GM10266 (cell line): ENCODE data around the gene SLC16A12.

Experiments
- DNase-seq: peaks from one replicate; pipeline ENCODE4 v3.0.0; 2012; ENCODE audit errors: extremely low spot score
- TF ChIP-seq, protein P1 (sequence below): IDR thresholded peaks from 2 replicates; pipeline ENCODE4 v1.5.1; 2012; ENCODE audit warnings: mild to moderate bottlenecking, low read depth; ENCODE audit not compliant: control insufficient read depth, insufficient read depth; ENCODE audit errors: missing control alignments

The SLC16A12 gene

DNA sequence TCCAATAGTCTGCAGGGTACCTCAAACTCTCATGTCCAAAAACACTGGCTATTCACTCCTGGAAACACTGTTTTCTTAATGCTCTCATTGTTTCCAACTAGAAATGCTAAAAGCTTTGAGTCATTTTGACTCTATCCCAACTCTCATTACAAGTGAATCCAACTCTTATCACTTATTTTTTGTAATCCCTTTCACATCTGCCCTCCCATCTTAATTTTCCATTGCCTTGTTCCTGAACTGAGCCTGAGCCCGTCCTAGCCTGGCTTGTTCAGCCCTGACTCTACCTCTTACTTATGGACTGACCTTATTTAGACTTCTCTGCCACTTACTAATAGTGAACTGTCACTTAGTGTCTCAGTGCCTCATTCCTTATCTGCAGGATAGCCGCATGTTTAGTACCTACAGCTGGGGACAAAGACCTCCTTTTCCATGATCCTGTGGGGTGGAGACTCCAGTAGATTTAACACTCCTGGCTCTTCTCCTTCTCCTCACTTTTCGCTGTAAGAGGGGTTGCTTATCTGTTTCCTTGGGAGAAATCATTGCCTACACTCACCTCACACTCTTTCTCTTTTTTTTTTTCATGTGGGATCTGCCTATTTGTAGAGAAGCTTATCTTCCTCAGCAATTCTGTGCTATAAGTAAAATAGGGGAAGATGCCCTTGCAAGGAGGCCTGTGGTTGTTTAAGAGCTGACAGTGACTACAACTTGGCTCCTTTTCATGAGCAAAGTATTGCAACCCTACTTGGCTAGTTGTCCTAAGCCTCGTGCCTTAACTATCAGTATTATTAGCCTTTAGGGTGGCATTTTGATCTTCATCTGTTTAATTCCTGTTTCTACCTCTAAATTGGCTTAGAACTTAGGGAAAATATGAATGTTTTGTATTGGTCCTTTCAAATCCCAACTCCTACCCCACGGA lies 56.4 kb downstream of the SLC16A12 start:
- TF ChIP-seq, protein P1, sequence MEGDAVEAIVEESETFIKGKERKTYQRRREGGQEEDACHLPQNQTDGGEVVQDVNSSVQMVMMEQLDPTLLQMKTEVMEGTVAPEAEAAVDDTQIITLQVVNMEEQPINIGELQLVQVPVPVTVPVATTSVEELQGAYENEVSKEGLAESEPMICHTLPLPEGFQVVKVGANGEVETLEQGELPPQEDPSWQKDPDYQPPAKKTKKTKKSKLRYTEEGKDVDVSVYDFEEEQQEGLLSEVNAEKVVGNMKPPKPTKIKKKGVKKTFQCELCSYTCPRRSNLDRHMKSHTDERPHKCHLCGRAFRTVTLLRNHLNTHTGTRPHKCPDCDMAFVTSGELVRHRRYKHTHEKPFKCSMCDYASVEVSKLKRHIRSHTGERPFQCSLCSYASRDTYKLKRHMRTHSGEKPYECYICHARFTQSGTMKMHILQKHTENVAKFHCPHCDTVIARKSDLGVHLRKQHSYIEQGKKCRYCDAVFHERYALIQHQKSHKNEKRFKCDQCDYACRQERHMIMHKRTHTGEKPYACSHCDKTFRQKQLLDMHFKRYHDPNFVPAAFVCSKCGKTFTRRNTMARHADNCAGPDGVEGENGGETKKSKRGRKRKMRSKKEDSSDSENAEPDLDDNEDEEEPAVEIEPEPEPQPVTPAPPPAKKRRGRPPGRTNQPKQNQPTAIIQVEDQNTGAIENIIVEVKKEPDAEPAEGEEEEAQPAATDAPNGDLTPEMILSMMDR, result no peak
- DNase-seq, result no peak

DNA sequence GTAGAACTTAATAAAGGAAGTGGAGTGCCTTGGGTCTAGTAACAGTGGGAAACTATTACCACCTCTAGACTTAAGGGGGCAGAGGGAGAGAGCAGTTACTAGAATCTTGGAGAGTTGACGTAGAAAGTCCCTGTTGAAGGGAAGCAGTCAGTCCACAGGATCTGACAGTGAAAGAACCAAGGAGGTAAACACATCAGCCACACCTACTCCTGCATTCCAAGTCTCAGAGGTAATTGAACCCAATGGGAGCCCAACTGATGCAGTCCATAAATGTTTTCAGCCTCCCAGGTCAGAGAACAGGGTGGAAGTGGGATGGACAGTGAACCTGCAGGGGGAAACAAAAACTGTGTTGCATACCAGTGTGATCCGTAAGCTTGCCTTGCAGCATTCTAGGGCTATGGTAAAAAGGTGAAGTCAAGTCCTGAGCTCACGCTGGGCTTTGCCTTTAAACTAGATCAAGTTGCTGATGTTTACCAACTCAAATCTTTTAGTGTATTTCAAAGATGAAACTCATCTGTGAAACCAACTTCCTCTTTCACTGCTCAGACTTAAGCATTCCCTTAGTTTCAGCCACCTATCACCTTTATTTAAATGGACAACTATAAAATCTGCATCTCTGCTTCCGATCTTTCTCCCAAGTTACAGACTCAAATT lies 57.2 kb downstream of the SLC16A12 start:
- TF ChIP-seq, protein P1, result no peak
- DNase-seq, result no peak

DNA sequence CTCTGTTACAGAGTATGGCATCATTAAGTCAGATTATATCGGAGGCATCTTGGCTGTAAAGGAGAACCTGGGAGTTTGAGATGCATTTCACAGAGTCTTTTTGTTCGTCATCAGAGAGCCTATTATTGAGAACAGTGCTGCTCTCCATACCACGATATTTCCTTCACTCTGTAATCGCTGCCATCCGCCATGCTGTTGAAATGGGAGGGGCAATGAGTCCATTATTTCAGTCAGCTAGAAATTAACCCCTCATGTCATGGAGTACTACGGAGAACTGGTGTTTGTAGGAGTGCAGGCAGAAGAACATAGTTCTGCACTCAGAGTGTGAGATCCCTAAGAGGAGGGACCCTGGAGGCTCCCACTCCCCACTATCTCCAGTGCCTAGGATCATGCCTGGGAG lies 59.2 kb downstream of the SLC16A12 start:
- TF ChIP-seq, protein P1, result no peak
- DNase-seq, result no peak

DNA sequence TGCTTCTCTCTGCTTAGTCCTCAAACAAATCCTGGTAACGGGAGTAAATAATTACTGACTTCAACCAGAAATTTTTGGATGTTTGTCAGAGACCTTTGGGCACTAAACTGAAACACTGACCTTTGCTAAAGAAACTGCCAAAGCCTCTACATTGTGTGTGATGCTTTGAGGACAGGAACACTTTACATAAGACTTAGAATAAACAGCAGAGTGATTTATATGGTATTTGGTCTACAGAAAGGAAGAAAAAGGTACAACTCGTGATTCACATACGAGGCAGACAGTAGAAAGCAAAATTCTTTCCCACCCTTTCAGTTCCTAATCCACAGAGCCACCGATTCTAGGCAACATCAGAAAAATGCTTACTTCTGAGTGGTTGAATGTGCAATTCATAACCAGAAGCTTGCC lies 59.8 kb downstream of the SLC16A12 start:
- no peak for DNase-seq
- TF ChIP-seq, protein P1, result no peak

DNA sequence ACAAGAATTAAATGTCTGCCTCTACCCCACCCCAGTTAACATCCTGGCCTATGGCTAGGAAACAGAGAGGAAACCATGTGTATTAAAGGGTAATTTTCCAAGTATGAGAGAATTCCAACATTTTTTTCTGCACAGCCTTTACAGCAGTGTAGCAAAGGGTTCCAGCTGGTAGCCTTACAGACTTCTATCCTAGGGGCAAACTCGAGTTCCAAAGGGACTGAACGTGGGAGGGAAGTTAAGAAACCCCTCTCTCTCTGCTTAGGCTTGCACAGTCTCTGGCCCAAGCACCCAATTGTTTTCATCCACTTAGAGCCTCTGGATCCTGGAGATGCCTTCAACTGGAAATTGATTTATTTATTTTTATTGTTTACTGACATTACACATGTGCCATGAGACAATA lies 60.3 kb downstream of the SLC16A12 start:
- TF ChIP-seq, protein P1, result no peak
- no peak for DNase-seq

DNA sequence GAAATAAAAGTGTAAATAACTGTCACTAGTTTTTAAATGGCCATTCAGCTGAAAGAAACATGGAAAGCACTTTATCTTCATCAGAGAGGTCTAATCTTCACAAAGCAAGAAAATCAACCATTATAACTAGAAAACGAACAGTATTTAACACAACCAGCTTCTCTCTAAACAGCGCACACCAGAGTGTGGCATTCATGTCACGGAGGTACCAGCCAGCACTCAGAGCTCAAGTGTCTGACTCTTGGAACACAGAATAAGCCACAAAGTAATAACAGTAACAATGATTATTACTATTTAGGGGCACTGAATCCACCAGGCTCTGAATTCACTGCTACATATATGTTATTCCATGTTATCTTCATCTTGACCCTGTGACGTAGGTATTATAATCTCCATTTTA lies 60.9 kb downstream of the SLC16A12 start:
- no peak for DNase-seq
- TF ChIP-seq, protein P1, result no peak

DNA sequence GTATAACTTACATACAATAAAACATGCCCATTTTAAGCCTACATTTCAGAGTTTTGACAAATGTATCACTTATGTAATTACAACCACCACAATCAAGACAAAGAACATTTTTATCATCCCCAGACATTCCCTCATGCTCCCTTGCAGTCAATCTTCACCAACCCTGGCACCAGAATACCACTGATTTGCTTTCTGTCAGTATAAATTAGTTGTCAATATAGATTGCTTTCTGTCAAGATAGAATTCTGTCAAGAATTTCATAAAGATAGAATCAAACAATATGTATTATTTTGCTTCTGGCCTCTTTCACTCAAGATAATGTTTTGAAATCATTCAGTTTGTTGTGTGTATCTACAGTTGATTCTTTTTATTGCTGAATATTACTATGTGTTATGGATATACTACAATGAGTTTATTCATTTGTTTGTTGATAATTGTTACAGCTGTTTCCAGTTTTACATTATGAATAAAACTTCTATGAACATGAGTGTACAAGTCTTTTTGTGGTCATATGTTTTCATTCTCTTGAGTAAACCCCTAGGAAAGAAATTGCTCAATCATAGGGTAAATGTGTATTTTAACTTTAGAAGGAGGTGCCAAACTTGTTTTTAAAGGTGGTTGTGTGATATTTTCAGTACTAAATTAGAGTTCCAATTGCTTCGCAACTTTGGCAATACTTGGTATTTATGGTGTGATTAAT lies 64.1 kb downstream of the SLC16A12 start:
- no peak for DNase-seq
- TF ChIP-seq, protein P1, result no peak
